GM18858 (cell line): Measurements from ENCODE around the gene ZNF768.
"Not testable (repeated sequence)": the region's sequence is repeated elsewhere in the genome, so short reads cannot be mapped to it uniquely, and the experiment has no call there.

Source experiments
- ATAC-seq: cut with Tn5 transposase; IDR thresholded peaks from one replicate; pipeline ENCODE4 v1.9.1; 2021; ENCODE audit not compliant: unreplicated experiment

The ZNF768 gene

DNA sequence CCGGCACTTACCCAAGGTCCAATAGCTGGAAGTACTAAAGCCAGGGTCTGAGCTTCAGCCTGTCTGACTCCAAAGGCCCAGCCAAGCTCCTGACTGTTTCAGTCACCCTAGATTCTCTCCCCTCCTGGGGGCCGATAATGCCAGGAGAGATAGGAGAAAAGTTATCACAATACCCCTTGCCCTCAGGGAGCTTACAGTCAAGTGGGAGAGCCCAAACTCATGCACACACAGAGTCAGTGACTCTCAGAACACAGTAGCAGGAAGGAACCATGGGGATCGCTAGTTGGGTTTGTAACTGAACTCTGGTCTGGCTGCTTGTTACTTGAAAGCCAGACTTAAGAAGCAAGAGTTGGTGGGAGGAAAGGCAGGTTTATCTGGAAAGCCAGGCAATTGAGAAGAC lies 14.9 kb downstream of the ZNF768 start:
- no peak for ATAC-seq

DNA sequence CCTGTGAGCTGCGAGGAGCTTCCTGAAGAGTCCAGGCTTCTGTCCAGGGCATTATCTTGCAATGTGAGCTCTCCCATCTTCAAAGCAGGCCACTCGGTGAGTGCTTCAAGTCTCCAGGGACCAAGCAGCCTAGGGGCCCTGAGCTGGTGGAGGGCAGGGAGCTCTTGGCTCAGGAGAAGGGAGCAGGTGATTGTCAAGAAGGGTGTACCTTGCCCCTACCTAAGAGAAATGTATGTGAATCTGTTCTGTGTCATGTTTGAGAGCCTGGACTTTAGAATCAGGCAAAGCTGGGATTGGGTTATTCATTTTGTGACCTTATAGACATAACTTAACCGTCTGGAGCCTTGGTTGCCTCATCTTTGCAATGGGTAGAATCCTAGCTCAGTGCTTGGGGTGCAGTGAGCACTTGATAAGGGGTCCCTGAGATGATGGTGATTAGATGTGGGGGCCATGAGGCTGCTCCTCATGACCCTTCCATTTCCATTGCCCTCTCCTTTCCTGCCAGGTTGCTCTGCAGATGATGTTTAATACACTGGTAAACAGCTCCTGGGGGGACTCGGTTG lies 15.9 kb downstream of the ZNF768 start:
- no peak for ATAC-seq

DNA sequence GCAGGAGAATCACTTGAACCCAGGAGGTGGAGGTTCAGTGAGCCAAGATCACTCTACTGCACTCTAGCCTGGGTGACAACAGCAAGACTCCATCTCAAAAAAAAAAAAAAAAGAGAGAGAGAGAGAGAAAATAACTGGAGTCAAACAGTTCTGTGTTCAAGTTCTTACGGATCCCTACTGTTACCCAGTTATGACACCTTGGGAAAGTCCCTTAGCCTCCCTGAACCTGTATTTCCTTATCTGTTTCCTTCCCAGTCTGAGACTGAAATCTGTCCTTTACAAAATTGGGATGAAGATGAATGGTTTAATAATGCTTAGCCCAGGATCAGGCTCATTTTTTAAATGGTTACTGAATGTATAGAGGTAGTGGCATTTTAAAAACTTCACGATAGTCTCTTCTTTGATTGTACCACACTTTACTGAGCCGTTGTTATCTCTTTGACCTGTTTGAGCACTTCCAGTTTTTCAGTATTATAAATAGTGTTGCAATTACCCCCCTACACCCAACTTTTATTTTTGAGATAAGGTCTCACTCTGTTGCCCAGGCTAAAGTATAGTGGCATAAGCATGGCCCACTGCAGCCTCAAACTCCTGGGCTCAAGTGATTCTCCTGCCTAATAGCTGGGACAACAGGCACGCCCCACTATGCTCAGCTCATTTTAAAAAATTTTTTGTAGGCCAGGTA lies 17.1 kb downstream of the ZNF768 start:
- no peak for ATAC-seq

DNA sequence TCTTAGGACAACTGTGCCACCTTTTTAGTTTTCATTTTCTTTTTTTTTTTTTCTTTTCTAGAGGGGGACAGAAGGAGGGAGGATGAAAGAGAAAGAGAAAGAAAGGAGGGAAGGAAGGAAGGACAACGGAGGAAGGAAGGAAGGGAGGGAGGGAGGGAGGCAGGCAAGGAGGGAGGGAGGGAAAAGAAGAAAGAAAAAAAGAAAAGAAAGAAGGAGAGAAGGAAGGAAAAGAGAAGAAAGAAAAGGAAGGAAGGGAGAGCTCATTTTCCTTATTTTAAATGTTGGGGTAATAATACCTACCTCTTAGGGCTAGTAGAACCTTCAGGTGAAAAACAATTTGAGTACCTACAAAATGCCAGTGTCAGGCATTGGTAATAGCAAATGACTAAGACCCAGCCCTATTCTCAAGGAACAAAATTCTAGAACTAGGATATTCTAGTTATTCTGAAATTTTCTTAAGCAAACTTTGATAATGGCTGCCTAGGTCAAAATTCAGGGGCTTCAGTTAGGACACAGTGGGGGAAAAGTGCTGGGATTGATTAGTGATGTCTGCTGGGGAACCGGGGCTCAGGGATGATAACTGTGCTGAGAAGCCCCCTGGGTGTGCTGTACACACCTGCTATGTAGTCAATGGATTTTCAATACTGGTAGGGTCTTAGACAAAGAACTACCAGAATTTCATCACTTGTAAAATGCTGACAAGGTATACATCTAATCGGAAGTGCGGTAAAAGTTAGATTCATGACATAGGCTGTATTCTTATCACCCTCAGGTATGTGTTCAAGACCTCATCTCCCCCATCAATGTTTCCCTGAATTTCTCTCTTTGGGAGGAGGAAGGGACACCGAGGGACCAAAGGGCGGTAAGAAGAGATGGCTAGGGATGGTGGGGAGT lies 22.7 kb downstream of the ZNF768 start:
- ATAC-seq: no peak

DNA sequence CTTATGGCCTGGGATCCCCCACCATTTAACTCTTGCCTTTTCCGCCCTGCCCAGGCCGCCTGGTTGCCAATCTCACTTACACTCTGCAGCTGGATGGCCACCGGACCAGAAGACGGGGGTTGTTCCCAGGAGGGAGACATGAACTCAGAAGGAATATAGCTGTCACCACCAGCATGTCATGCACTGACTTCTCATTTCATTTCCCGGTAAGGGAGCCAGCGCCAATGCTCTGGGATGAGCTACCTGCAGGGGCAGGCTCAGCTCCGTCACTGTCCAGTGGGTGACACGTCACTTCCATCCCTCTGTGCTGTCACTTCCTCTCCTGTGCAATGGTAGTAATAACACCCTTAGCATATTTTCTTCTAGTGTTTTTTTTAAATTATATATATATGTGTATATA lies 27.1 kb downstream of the ZNF768 start:
- ATAC-seq: no peak

DNA sequence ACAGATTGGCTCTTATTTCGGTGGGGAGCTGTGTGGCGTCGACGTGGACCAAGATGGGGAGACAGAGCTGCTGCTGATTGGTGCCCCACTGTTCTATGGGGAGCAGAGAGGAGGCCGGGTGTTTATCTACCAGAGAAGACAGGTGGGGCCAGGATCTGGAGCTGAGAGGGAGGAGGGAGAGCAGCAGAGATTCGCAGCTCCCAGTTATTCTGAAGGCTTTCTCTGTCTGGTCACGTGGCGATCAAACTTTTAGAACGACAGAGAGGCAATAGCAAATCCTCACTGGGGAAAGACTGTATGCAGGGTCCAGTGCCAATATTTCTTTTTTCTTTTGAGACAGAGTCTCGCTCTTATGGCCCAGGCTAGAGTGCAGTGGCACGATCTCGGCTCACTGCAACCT lies 31.7 kb downstream of the ZNF768 start:
- ATAC-seq: no peak

DNA sequence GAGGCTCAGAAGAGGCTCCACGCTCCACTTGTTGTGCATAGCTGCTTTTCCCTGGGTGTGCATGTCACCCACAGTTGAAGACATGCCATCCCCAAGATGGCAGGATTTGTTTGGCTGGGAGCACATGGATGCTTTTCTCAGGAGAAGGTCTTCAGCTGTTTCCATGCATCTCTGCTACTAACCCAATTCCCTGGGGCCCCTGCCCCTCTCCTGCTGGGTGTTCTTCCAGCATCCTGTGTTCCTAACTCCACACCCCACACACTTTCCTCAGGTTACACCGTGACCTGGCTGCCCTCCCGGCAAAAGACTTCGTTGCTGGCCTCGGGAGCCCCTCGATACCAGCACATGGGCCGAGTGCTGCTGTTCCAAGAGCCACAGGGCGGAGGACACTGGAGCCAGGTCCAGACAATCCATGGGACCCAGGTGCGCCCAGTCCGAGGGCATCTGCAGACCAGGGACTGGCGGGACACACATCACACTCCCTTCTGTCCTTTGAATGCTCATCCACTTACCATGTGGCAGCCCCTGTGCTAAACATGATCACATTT lies 32.4 kb downstream of the ZNF768 start:
- ATAC-seq: no peak

DNA sequence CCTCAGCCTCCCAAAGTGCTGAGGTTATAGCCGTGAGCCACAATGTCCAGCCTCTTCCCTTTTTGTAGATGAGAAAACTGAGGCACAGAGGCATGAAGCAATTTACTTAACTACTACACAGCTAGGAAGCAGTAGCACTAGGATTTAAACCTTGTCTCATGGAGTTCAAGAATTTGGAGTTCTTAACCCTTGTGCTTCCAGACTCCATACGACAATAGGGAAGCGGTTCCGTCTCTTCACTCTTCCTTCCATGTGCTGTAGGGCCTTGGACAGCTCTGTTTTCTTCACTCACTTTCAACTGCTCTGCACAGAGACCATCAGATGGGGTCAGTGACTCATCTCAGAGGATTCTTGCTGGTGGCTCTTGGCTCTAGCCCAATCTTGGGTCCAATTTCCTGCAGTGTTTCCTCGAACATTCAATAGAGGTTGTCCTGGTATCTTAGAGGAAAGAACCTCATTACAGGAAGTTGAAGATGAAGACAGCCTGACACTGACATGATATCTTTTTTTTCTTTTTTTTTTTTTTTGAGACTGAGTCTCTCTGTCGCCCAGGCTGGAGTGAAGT lies 34.5 kb downstream of the ZNF768 start:
- no peak for ATAC-seq

DNA sequence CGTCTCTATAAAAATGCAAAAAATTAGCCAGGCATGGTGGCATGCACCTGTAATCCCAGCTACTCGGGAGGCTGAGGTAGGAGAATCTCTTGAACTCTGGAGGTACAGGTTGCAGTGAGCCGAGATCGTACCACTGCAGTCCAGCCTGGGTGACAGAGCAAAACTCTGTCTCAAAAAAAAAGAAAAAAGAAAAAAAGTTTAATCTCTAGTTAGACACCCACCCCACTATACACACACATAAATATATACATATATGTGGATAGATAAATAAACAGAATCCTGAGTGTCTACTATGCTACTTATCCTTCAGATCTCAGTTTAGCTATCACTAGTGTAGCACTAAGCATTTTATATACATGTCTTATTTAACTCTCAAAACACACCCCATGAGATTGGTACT lies 35.1 kb downstream of the ZNF768 start:
- no peak for ATAC-seq

DNA sequence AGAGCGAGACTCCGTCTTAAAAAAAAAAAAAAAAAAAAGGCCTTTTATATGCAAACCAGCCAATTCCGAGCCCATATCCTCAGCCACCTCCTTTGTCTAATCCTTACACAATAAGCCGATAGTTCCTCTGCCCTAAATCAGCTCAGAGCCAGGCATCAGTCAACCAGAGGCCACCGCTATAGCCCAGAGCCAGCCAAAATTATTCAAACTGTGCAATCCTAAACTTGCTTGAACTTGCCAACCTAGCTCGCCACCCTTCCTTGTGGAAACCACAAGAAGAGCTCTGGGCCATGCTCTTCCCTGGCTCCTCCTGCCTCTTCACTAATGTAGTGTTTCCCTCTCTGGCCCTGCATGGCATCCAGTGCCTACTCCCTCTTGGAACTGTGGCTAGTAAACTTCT lies 36.2 kb downstream of the ZNF768 start:
- no peak for ATAC-seq

DNA sequence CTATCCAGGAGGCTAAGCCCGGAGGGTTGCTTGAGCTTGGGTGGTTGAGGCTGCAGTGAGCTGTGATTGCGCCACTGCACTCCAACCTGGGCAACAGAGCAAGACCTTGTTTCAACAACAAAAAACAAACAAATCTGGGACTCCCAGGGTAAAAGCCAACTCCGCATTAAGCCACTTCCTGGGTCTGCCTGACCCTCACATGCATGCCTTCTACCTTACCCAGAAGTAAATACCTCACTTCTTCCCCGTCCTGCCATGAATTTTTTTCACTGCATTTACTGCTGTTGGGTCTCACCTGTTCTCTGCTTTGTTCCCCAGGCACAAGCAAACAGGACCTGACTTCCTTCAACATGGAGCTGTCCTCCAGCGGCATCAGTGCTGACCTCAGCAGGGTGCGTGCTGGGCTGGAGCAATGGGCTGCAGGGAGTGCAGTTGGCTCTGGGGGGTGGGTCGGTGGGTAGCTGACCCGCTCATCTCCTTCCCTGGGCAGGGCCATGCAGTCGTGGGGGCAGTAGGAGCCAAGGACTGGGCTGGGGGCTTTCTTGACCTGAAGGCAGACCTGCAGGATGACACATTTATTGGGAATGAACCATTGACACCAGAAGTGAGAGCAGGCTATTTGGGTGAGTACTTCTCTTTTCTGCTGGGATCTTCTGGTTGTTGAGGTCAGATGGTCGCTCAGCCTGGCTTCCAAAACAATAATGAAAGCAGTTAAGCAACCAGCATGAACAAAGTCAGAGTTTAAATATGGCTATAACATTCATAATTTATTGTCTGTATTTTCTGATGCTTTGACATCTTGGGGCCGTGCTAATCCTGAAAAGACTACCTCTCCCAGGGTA lies 37.4 kb downstream of the ZNF768 start:
- ATAC-seq: no peak

DNA sequence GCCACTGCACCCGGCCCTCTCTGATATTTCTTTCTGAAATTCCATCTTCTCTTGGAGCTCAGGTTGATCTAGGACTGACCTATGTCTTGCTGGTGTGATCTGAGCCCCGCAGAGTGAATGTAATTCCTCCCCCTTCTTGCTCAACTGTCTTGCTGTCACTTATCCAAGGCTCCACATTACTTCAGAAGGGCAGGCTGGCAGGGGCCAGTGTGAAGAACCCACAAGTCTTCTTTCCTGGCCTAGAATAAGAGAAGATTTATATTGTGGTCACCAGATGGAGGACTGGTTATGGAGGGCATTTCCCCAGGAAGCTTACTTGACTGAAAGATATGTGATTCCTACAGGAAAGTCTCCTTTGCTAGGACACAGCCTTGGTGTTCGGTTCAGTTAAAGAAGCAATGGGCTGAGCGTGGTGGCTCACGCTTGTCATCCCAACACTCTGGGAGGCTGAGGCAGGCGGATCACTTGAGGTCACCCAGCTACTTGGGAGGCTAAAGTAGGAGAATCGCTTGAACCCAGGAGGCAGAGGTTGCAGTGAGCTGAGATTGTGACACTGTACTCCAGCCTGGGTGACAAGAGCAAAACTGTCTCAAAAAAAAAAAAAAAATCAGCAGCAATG lies 40.4 kb downstream of the ZNF768 start:
- no peak for ATAC-seq

DNA sequence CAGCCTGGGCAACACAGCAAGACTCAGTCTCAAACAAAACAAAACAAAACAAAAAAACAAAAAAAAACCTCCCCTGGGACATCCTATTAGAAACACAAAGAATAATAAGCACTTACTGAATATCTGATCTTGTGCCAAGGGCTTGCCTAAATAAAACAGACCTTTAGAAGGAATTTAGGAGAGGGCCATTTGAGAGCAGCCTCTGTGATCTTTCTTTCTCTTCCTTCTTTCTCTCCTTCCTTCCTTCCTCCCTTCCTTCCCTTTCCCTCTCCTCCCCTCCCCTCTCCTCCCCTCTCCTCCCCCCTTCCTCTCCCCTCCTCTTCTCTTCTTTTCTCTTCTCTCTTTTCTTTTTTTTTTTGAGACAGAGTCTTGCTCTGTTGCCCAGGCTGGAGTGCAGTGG lies 41.5 kb downstream of the ZNF768 start:
- no peak for ATAC-seq

DNA sequence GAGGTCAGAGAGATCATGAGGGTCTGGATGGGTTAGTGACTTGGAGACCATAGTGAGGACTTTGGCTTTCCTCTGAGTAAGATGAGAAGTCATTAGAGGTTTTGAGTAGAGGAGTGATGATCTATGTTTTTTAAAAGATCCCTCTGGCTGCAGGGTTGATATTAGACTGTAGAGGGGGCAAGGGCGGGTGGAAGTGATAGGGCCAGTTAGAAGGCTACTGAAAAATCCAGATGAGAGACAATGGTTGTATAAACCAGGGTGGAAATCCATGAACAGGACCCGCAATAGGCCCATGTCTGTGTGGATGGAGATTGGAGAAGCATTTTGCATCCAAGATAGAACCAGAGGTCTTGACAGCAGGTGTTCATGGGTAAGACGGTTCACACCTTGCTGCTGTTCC lies 44.0 kb downstream of the ZNF768 start:
- no peak for ATAC-seq

DNA sequence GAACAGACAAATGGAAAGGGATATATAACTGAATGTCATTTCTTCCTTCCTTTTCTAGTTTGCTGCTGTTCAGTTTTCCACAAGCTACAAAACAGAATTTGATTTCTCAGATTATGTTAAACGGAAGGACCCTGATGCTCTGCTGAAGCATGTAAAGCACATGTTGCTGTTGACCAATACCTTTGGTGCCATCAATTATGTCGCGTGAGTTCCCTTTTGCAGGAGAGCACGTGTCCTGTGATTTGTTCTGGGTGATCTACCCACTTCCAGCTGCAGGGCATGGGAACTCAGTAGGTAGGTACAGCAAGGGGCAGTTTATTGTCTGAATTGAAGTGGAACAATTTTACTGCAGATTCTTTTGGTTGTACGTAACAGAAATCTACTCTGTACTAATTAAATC lies 45.0 kb downstream of the ZNF768 start:
- ATAC-seq: no peak

DNA sequence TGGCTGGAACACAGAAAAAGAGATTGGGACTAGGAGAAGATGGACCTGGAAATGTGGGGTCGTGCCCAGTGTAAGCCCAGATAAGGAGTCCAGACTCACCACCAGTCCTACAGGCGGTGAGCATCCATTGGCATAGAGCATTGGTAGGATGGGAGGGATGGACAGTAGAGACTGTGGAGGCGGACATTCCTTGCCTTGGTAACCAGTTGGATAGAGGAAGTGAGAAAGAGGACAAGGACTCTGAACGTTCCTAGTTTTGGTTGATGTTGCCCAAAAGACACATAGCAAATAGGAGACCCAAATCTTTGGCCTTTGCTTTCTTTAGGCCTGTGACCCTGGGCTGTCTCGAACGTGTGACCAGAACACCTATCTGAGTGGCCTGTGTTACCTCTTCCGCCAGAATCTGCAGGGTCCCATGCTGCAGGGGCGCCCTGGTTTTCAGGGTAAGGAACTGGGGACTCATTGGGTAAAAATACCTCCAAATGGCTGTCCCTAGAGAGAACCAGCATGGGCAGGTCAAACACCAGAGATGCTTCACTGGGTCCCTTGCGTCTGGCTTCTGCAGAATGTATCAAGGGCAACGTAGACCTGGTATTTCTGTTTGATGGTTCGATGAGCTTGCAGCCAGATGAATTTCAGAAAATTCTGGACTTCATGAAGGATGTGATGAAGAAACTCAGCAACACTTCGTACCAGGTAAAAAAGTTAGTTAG lies 47.4 kb downstream of the ZNF768 start:
- ATAC-seq: no peak

DNA sequence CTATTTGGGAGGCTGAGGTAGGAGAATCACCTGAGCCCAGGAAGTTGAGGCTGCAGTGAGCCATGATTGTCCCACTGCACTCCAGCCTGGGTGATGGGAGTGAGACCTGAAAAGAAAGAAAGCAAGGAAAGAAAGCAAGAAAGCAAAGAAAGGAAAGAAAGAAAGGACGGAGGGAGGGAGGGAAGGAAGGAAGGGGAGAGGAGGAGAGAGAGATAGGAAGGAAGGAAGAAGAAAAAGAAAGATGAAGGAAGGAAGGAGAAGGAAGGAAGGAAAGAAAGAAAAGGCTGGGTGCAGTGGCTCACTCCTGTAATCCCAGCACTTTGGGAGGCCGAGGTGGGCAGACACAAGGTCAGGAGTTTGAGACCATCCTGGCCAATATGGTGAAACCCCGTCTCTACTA lies 48.6 kb downstream of the ZNF768 start:
- not testable (repeated sequence) for ATAC-seq

DNA sequence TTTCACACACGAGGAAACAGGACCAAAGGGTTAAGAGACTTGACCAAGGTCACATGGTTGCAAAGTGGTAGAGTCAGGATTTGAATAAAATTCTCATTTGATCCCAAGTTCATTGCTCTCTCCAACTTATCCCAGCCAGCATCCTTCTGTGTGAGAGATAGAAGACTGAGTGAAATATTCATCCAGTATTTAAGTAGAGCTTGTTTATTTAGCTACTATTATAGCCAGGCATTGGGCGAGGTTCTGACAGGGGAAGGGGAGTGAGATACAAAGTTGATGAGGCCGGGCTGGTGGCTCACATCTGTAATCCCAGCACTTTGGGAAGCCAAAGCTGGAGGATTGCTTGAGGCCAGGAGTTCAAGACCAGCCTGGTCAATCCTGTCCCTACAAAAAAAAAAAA lies 49.4 kb downstream of the ZNF768 start:
- no peak for ATAC-seq

DNA sequence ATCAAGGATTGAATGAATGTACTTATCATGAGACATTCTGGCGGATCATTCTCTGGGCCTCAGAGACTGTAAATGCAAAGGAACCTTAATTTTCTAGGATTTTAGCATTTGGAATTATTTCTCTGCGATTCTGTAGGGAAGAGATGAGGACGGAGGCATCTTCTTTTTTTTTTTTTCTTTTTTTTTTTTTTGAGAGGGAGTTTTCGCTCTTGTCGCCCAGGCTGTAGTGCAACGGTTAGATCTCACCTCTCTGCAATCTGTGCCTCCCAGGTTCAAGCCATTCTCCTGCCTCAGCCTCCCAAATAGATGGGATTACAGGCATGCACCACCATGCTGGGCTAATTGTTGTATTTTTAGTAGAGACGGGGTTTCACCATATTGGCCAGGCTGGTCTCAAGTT lies 51.7 kb downstream of the ZNF768 start:
- ATAC-seq: no peak

DNA sequence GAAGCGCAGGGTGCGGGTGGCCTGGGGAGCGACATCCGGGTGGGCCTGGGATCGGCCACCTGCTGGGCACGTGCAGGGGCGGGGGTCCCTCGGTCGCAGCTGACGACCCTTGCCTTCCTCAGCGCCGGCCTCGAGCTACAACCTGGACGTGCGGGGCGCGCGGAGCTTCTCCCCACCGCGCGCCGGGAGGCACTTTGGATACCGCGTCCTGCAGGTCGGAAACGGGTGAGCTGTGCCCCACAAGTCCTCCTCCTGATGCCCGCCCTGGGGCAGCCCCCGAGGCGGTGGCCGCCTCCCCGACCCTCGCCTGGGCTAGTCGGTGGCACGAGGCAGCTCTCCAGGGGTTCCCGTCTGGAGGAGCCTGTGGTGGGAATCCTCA lies 52.3 kb downstream of the ZNF768 start:
- ATAC-seq: no peak
